SK-N-SH (cell line): ENCODE measurements around the gene PAM.

Source experiments
- EZH2phosphoT487 ChIP-seq: fragments of 200-600 bp; sonication (generic); IDR thresholded peaks from 2 replicates; pipeline ENCODE4 v1.6.1; 2017; ENCODE audit warnings: low read depth, mixed run types, mild to moderate bottlenecking, antibody characterized with exemption, moderate library complexity, borderline replicate concordance
- RAD21 ChIP-seq: IDR thresholded peaks from 2 replicates; pipeline ENCODE4 v1.6.1; 2012; ENCODE audit warnings: mild to moderate bottlenecking, low read length
- RXRA ChIP-seq: IDR thresholded peaks from 2 replicates; pipeline ENCODE4 v1.4.0; 2012; ENCODE audit warnings: low read depth, mild to moderate bottlenecking, borderline replicate concordance
- SIN3A ChIP-seq: IDR thresholded peaks from 2 replicates; pipeline ENCODE4 v1.6.1; 2012; ENCODE audit warnings: low read depth, mild to moderate bottlenecking, low read length, moderate library complexity, borderline replicate concordance
- SMC3 ChIP-seq: IDR thresholded peaks from 2 replicates; pipeline ENCODE4 v1.6.1; 2012; ENCODE audit warnings: low read depth, low read length, improper control_type of control experiment
- TEAD4 ChIP-seq: IDR thresholded peaks from 2 replicates; pipeline ENCODE4 v1.4.0; 2012; ENCODE audit warnings: mild to moderate bottlenecking, borderline replicate concordance; ENCODE audit not compliant: insufficient read depth
- USF2 ChIP-seq: fragments of 150-350 bp; IDR thresholded peaks from 2 replicates; pipeline ENCODE4 v1.6.1; 2017; ENCODE audit warnings: antibody characterized with exemption, low read length, low read depth, borderline replicate concordance
- YY1 ChIP-seq: IDR thresholded peaks from 2 replicates; pipeline ENCODE4 v1.4.0; 2012; ENCODE audit warnings: low read depth, mild to moderate bottlenecking
- TF ChIP-seq, protein P1 (sequence below): fragments of 200-600 bp; sonication (generic); IDR thresholded peaks from 2 replicates; pipeline ENCODE4 v1.6.1; 2017; ENCODE audit warnings: antibody characterized with exemption, mild to moderate bottlenecking, moderate library complexity

DNA sequence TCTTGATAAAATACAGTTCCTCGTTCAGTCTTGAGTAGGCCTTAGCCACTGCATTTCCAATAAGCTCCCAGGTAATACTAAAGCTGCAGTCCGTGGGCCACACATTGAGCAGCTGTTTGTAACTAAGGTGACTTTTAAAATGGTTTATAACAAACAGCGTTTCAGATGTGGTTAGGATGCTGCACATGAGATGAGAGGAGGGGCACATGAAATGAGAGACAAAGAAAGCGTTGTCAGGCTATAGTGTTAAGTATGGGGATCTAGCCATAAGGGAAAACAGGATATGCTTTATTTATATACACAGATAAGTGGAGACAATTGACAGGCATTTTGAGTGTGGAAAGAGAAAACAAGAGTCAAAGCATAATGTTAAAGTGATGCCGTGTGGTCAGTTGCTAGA lies 89.9 kb downstream of the PAM start:
- TF ChIP-seq, protein P1, sequence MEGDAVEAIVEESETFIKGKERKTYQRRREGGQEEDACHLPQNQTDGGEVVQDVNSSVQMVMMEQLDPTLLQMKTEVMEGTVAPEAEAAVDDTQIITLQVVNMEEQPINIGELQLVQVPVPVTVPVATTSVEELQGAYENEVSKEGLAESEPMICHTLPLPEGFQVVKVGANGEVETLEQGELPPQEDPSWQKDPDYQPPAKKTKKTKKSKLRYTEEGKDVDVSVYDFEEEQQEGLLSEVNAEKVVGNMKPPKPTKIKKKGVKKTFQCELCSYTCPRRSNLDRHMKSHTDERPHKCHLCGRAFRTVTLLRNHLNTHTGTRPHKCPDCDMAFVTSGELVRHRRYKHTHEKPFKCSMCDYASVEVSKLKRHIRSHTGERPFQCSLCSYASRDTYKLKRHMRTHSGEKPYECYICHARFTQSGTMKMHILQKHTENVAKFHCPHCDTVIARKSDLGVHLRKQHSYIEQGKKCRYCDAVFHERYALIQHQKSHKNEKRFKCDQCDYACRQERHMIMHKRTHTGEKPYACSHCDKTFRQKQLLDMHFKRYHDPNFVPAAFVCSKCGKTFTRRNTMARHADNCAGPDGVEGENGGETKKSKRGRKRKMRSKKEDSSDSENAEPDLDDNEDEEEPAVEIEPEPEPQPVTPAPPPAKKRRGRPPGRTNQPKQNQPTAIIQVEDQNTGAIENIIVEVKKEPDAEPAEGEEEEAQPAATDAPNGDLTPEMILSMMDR: no peak
- TF ChIP-seq SMC3 (no peak), TEAD4 (no peak), YY1 (no peak), RXRA (no peak), EZH2phosphoT487 (no peak), USF2 (no peak), SIN3A (no peak), RAD21 (no peak)
